GM18517 (cell line): ENCODE data around the gene SLC13A2.

Experiments
- ATAC-seq: cut with Tn5 transposase; IDR thresholded peaks from one replicate; pipeline ENCODE4 v1.9.1; 2021; ENCODE audit warnings: mild to moderate bottlenecking, moderate library complexity; ENCODE audit not compliant: unreplicated experiment

The SLC13A2 gene

GRCh38 chr17:28470914-28471366 is 2.5 kb upstream of the SLC13A2 start:
- ATAC-seq, result no peak

DNA sequence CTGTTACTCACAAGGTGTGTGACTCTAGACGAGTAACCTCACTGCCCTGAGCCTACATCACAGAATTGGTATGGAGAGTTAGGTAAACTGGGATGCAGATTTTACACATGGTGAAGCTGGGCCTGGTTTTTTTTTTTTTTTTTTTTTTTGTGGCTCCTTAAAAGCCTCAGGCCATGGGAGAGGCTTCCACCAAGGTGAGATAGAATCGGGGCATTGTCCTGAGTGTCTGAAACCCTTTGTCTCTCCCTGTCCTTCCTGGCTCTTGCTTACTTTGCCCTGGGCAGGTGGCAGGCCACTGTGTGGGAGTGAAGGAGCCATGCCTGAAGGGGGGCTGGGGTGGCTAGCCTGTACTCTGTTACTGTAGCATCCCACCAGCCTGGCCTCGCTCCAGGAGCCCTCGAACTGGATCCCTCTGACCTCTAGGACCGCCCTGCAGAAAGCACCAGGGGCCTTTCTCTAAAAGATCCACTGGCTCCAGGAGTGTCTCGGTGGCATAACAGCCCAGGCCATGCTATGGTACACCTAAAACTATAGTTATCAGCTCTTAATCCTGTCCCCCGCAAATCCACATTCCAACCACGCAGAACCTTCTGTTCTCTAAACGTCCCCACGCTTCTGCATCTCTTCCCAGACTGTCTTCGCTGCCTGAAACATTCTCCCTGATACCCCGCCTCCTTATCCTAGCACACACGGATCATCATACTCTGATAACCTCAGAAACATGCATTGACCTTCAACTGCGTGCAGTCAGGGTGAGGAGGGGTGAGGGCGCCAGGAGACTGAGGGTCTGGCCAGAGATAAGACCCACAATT is 1.7 kb upstream of the SLC13A2 start:
- no peak for ATAC-seq

DNA sequence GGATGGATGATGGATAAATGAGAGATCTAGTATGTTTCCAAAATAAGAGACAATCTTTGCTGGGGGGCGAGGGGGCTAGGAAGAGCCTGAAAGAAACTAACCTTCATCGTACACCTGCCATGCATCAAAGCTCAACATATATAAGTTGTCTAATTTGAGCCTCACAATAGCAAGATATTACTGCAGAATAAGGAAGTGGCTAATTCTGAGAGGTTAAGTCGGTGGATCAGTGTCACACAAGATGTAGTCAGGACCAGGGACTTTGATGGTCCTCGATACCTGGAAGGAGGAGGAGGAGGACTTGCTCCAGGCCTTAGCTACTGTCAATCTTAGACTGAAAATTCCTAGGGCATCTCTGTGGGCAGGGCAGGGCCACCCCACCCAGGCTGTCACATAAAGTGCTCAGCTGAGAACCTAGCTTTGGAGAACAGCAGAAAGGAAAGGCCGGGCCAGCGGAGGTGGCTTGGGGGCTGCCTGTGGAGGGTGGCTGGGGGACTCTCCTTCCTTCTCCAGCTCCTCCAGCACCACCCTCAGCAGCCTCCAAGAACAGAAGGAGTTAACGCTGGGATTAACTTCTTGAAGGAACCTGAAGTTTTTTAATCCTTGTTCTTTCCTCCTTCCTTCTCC is 460 bp upstream of the SLC13A2 start:
- ATAC-seq, result no peak

GRCh38 chr17:28474111-28474531 is 677 bp downstream of the SLC13A2 start:
- ATAC-seq, result no peak

DNA sequence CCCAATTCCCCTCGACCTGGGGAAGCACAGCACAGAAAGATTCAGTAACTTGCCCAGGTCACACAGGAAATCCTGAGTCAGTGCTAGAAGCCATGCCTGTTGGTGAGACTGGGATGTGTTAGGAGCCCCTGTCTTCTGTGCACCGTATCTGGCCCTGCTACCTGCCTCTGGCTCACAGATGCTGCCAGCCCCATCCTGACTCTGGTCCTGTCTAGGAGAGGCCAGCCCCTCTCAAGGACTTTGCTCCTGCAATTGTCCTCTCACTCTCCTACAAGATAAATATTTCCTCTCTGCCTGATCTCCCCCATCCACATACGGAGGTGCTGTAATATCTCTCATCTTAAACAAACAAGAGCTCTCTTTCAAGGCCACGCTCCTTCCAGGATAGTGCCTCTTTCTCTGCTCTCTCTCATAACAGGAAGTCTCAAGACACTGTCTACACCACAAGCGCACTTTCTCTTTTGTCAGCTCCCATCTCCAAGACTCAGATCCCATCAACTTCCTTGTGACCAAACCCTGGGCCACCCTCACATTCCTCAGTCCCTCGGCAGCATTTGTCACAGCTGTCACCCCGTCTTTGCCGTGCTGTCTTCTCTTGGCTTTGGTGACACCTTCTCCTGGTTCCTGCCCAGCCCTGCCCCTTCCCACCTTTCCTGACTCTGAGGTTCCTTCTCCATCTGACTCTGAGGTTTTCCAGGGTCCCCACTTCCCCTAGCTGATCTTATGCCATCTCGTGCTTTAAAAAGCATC is 1.9 kb downstream of the SLC13A2 start:
- no peak for ATAC-seq

DNA sequence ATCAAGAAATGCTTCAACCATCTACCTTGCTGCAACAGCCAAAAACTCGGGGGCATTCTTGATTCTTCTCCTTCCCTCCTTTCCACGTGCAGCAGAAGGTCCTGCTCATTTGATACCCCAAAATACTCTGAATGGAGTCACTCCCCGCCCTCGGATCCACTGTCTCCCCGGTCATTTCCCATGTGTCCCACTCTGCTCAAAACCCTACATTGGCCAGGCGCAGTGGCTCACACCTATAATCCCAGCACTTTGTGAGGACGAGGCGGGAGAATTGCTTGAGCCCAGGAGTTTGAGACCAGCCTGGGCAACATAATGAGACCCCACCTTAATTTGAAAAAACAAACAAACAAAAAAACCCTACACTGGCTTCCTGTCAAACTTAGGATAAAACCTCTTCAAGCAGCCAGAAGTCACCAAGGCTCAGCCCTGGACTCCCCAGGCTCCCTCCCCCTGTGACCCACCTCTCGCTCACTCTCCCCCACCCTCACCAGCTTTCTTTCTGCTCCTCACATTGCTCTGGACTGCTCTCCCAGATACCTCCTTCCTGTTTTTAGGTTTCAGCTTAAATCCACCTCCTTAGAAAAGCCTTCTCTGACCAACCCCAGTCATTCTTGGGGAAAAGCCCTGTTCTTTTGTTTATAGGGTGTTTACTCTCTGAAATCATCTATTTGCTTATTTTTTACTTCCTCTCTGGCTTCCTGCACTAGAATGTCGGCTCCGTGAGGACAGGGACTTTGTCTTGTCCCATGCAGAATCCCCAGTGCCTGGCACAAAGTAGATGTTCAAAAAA is 2.8 kb downstream of the SLC13A2 start:
- no peak for ATAC-seq

DNA sequence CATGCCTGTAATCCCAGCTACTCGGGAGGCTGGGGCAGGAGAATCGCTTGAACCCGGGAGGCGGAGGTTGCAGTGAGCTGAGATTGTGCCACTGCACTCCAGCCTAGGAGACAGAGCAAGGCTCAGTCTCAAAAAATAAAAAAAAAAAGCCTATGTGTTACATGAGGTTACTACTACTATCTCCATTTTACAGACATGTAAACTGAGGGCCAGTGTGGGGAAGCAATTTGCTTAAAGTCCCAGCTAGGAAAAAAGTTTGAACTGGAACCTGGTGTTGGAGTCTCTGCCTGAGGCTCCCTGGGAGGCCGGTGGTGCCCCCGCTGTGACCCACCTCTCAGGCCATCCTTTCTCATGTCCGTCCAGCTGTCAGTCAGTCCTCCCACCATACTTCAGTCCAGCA is 4.5 kb downstream of the SLC13A2 start:
- no peak for ATAC-seq

DNA sequence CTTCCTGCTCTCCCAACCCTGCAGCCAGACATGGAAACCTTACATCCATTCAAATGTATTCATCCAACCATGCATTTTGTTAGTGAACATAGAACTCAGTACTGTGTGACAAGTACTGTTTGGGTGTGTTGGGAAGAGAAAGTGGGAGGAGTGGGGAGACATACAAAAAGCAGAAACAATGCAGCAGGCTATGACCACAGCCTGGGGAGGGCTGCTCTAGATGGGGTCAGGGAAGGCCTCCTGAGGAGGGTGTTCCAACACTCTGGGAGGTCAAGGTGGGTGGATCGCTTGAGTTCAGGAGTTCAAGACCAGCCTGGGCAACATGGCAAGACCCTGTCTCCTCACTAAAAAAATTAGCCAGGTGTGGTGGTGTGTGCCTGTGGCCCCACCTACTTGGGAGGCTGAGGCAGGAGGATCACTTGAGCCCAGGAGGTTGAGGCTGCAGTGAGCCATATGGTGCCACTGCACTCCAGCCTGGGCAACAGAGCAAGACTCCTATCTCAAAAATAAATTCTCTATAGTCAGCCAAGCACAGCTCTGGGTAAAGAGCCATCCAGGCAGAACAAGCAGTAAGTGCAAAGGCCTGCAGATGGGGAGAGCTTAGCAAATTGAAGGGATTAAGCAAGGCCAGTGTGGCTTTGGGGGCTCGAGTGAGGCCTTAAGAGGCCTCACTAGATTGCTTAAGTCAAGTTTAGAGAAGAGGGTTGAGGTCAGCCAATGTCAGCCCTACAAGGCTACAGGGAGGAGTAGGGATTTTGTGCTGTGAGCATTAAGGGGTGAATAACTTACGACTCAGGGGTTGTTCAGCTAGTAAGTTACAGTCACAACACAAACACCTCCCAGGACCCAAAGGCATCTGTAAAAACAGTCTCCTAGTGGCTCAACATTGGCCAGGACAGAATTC is 5.5 kb downstream of the SLC13A2 start:
- ATAC-seq, result no peak

- ATAC-seq, result no peak
Observed at GRCh38 chr17:28480278-28480677, 6.8 kb downstream of the SLC13A2 start.

- no peak for ATAC-seq
Observed at GRCh38 chr17:28480799-28481571, 7.5 kb downstream of the SLC13A2 start.

GRCh38 chr17:28482551-28483199 is 9.2 kb downstream of the SLC13A2 start:
- ATAC-seq, result no peak

DNA sequence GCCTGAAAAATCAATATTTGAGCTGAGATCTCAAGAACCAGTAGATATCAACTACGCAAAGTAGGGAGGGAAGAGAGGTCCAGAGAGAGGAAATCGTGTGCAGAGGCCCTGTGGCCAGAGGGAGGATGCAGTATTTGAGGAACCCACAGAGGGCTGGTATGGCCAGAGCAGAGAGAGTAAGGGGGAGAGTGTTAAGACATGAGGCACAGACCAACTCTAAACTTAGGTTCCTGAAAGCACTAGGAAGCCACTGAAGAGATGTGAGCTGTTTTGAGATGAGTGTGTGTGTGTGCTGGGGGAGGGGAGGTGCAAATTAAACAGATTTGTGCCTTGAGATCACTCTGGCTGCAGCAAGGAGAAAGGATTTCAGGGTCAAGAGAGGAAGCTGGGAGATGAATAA is 10.9 kb downstream of the SLC13A2 start:
- no peak for ATAC-seq

GRCh38 chr17:28485049-28485448 is 11.6 kb downstream of the SLC13A2 start:
- no peak for ATAC-seq

DNA sequence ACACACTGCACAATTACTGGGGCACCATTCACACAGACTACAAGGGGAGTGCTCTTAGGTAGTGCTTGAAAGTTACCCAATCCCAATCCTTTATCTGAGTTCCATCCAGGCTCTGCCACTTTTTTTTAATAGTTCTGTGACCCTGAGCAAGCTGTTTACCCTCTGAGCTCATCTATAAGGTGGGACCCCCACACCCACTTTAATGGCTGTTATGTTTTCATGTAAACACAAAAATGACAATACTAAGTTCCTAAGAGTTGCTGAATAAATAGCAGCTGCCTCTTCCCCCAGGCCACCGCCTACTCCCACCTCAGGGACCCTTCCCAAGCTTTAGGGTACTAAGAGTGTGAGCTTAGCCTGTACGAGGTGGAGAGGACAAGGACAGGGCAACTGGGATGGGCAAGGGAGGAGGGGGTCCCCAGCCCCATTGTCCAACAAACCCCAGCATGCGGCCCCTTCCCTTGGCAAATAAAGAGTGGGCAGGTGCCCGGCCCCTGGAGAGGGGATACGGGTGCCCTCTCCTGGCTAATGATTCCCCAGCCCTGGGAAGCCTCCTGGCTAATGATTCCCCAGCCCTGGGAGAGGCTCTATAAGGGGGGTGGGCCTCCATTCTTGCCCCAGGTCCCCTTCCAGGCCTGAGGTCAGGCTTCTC is 14.6 kb downstream of the SLC13A2 start:
- no peak for ATAC-seq

DNA sequence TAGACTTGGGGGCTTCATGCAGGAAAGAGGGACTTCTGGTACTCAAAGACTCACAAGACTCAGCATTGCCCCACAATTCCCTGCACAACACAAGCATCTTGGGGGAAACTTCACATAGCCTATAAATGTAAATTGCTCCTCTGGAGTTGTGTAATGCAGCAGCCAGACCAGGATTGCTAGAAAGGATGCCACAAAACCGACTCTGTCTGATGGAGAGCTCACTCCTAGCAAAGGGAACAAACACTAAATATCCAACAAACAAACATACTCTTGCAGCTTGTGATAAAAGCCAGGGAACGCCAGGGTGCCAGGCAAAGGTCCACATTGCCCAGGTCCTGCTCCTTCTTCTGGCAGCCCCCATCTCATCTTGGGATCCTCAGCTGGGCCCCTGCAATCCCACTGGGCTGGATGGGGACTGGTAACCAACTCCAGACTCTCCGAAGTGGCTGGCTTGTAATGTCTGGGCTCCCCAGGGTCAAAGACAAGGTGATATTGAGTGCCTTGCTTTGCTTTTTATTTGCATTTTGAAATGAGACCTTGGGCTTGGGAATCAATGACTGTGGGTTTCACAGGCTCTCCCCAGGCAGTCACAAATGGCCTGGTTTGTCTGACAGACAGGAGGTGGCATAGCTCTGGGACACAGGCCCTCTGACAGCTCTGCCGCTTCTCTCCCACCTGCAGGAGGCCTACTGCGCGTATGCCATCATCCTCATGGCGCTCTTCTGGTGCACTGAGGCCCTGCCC is 15.3 kb downstream of the SLC13A2 start:
- ATAC-seq, result no peak

DNA sequence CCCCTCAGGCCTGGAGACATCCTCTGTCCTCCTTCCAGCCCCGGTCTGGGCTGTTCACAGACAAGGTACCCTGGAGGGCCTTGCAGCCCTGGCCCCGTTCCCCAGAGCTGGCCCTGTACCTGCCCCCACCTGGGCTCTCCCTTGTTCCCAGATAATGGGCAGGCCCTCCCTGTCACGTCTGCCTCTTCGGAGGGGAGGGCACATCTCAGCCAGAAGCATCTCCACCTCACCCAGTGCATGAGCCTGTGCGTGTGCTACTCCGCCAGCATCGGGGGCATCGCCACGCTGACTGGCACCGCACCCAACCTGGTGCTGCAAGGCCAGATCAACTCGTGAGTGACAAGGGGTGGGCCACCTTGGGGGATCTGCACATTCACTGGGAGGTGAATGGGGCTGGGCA is 17.8 kb downstream of the SLC13A2 start:
- ATAC-seq, result no peak

GRCh38 chr17:28491860-28492259 is 18.4 kb downstream of the SLC13A2 start:
- ATAC-seq, result no peak
